Uterus (tissue), 2 donors: ENCODE results near the gene VAMP3.

Source experiments
- POLR2A ChIP-seq, 2 donors: fragments of 450-650 bp; IDR thresholded peaks; one replicate each; pipeline ENCODE4 v1.6.1; 2016; ENCODE audit warnings: antibody characterized with exemption in 2 of 2, mild to moderate bottlenecking in 1 of 2, moderate library complexity in 1 of 2
- TF ChIP-seq, protein P1 (sequence below), 4 experiments: fragments of 200-600 bp in 2 of 4; fragments of 450-650 bp in 2 of 4; sonication (generic) in 2 of 4; IDR thresholded peaks; one replicate each; pipeline ENCODE4 v1.5.1; 2016 to 2019; ENCODE audit warnings: antibody characterized with exemption in 4 of 4, mild to moderate bottlenecking in 2 of 4, moderate library complexity in 1 of 4

DNA sequence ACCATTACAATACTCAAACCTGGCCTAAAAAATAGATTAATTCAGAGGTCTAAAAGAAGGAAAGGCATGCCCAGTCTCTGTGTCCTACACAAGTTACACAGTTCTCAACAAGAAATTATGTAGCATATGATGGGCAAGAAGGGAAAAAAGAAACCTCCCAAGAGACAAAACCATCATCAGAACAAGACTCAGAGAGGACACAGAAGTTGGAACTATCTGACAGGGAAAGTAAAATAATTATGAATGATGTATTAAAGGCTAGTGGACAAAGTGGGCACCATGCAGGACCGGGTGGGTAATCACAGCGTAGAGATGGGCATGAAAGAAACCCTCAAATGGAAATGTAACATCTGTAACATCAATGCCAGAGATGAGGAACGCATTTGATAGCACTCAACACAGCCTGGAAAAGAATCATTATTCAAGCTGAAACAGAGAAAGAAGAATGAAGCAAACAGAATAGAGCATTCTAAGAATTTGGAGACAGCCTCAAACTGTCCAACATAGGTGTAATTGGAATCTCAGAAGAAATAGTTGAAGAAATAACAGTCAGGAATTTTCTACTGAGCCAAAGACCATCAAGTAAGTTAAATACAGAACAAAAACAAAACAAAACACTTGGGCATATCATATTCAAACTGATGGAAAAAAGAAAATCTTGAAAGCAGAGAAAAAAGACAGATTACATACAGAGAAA lies 42.7 kb downstream of the VAMP3 start:
- TF ChIP-seq, protein P1, sequence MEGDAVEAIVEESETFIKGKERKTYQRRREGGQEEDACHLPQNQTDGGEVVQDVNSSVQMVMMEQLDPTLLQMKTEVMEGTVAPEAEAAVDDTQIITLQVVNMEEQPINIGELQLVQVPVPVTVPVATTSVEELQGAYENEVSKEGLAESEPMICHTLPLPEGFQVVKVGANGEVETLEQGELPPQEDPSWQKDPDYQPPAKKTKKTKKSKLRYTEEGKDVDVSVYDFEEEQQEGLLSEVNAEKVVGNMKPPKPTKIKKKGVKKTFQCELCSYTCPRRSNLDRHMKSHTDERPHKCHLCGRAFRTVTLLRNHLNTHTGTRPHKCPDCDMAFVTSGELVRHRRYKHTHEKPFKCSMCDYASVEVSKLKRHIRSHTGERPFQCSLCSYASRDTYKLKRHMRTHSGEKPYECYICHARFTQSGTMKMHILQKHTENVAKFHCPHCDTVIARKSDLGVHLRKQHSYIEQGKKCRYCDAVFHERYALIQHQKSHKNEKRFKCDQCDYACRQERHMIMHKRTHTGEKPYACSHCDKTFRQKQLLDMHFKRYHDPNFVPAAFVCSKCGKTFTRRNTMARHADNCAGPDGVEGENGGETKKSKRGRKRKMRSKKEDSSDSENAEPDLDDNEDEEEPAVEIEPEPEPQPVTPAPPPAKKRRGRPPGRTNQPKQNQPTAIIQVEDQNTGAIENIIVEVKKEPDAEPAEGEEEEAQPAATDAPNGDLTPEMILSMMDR (IDR thresholded peaks at IDR 0.05): no peak
- TF ChIP-seq POLR2A (IDR thresholded peaks at IDR 0.05): no peak
